CD4-positive, CD25-positive, alpha-beta regulatory T cell (primary cell): ENCODE measurements around the gene SLC25A29. TPM values are rescaled to one million over a fixed set of nuclear protein-coding genes. Genes with fewer than 3 reads are reported as not detected.

Source experiments
- ATAC-seq, 2 donors: fragments of 150-1000 bp; cut with Tn5 transposase; one replicate each; pipeline ENCODE4 v1.10.0; 2021; ENCODE audit warnings: low read depth in 2 of 2, moderate number of reproducible peaks in 2 of 2, moderate library complexity in 1 of 2
- DNase-seq, 3 donors: peaks; one replicate each; pipeline versions ENCODE4 v3.0.0 to v3.0.0-alpha.2; 2012 to 2022; ENCODE audit warnings: mixed read lengths in 1 of 3
- H3K27ac ChIP-seq: one replicate; pipeline ENCODE4 v1.7.0; 2013; ENCODE audit warnings: mild to moderate bottlenecking, low read length; ENCODE audit not compliant: insufficient read depth, poor library complexity, severe bottlenecking
- H3K27me3 ChIP-seq: one replicate; pipeline ENCODE4 v1.7.0; 2013; ENCODE audit warnings: low read length; ENCODE audit not compliant: control insufficient read depth, insufficient read depth
- H3K36me3 ChIP-seq: one replicate; pipeline ENCODE4 v1.7.0; 2013; ENCODE audit warnings: mild to moderate bottlenecking, low read length, moderate library complexity; ENCODE audit not compliant: control insufficient read depth, insufficient read depth
- H3K4me1 ChIP-seq: 2 replicates; pipeline ENCODE4 v1.7.0; 2013; ENCODE audit warnings: mild to moderate bottlenecking, low read length; ENCODE audit not compliant: insufficient read depth, control insufficient read depth, poor library complexity, severe bottlenecking
- H3K4me3 ChIP-seq: one replicate; pipeline ENCODE4 v1.7.0; 2013; ENCODE audit warnings: low read depth, mild to moderate bottlenecking, low read length, moderate library complexity
- H3K9me3 ChIP-seq, 2 experiments: 1 replicate in 1 of 2; 2 replicates in 1 of 2; pipeline ENCODE4 v1.7.0; 2013; ENCODE audit warnings: low read length in 2 of 2, mild to moderate bottlenecking in 1 of 2, moderate library complexity in 1 of 2; ENCODE audit not compliant: control insufficient read depth in 2 of 2
- H3K27ac Mint-ChIP-seq, 3 donors: one replicate each; pipeline ENCODE4 v1.8.0; 2020 to 2022; ENCODE audit warnings: mild to moderate bottlenecking in 3 of 3, mixed read lengths in 3 of 3, moderate library complexity in 2 of 3
- H3K27me3 Mint-ChIP-seq: one replicate; pipeline ENCODE4 v1.8.0; 2022; ENCODE audit warnings: mild to moderate bottlenecking, mixed read lengths
- H3K36me3 Mint-ChIP-seq: one replicate; pipeline ENCODE4 v1.8.0; 2020; ENCODE audit warnings: mixed read lengths
- H3K4me1 Mint-ChIP-seq, 4 donors: one replicate each; pipeline ENCODE4 v1.8.0; 2020 to 2022; ENCODE audit warnings: mixed read lengths in 4 of 4, mild to moderate bottlenecking in 1 of 4
- H3K4me3 Mint-ChIP-seq, 4 donors: one replicate each; pipeline ENCODE4 v1.8.0; 2020 to 2022; ENCODE audit warnings: mild to moderate bottlenecking in 4 of 4, mixed read lengths in 4 of 4, moderate library complexity in 3 of 4
- H3K9me3 Mint-ChIP-seq, 7 donors: one replicate each; pipeline ENCODE4 v1.8.0; 2020 to 2022; ENCODE audit warnings: mixed read lengths in 7 of 7, mild to moderate bottlenecking in 3 of 7, moderate library complexity in 2 of 7
- polyA plus RNA-seq, 4 donors: library from polyadenylated mRNA; unstranded; fragments of 300-500 nt; fragmentation: Illumina TruSeq; gene quantifications; one replicate each; pipeline ENCODE4 v1.2.3, GENCODE V29; 2021
- total RNA-seq: library from RNA; stranded (reverse); gene quantifications from one replicate; pipeline ENCODE4 v1.2.3, GENCODE V29; 2022

The SLC25A29 gene
- total and polyA plus RNA-seq, 5 donors from 2014 or later, result 0.69 to 7.9 (median 2.3) TPM

GRCh38 chr14:100306998-100307765 lies 938 bp upstream of the SLC25A29 start:
- Mint-ChIP-seq H3K36me3 (no peaks in the 10 kb centered on the region), H3K4me1 (peaks cover 0 to 11% (median 7%) of the 10 kb centered on the region in 4 donors), H3K27ac (peak overlapping the region in 1 of 3 donors; percentile 67), H3K4me3 (peak overlapping the region; percentile 42 to 85 (median 79)), H3K9me3 (no peaks in the 10 kb centered on the region), H3K27me3 (peaks cover 38% of the 10 kb centered on the region)
- H3K4me1 ChIP-seq, result peaks cover 23% of the 10 kb centered on the region
- no peaks in the 10 kb centered on the region for H3K36me3 ChIP-seq
- ATAC-seq (no peak), DNase-seq (no peak)
- H3K9me3 ChIP-seq, result no peaks in the 10 kb centered on the region
- no peaks in the 10 kb centered on the region for H3K27me3 ChIP-seq
- no peak overlapping the region for H3K4me3 ChIP-seq
- H3K27ac ChIP-seq, result no peak overlapping the region

DNA sequence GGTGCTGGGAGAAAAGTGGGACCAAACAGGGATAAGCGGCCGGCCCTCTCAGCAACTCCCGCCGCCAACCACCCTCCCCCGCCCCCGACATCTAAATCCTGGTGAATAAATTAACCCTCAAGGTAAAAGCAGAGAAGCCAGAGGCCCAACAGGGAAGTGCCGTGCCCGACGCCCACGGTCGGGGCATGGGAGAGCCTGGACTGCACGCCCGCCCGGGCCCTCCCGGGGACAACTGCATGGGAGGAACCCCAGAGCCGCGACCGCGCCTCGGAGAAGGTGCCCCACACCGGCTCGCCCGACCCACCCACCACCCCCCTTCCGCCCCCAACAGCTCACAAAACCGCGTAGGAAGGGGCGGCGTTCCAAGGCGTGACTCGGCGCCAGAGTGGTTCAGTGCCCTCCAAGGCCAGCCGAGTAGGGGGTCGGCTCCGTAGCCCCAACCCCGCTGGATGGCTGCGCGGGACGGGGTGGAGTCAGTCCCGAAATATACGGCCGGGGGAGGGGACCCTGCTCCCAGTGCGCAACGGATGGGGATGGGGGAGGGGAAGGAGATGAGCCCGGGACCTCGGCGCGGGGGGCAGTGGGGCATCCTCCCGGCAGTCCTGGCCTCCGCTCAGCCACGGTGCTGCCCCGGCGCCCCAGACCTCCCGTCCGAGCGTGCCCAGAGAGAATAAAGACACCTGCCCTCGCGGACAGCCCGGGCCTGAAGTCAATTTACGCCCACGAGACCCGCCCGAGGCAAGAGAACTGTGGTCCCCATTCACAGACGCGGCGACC lies 732 bp downstream of the SLC25A29 start:
- H3K27ac Mint-ChIP-seq, result no peak overlapping the region
- no peaks in the 10 kb centered on the region for H3K27me3 ChIP-seq
- H3K4me3 ChIP-seq, result no peak overlapping the region
- H3K27me3 Mint-ChIP-seq, result peaks cover 33% of the 10 kb centered on the region
- no peaks in the 10 kb centered on the region for H3K36me3 ChIP-seq
- DNase-seq, result peak in 2 of 3 donors; percentile 51 to 74
- H3K36me3 Mint-ChIP-seq, result no peaks in the 10 kb centered on the region
- peaks cover 0 to 15% (median 7%) of the 10 kb centered on the region in 4 donors for H3K4me1 Mint-ChIP-seq
- H3K4me1 ChIP-seq, result peaks cover 23% of the 10 kb centered on the region
- no peaks in the 10 kb centered on the region for H3K9me3 ChIP-seq
- H3K9me3 Mint-ChIP-seq, result no peaks in the 10 kb centered on the region
- ATAC-seq, result peak in 1 of 2 donors; percentile 21
- peak overlapping the region; percentile 82 to 97 (median 86) for H3K4me3 Mint-ChIP-seq
- peak overlapping the region; percentile 33 for H3K27ac ChIP-seq

GRCh38 chr14:100304825-100305323 lies 1.4 kb downstream of the SLC25A29 start:
- H3K9me3 ChIP-seq, result no peaks in the 10 kb centered on the region
- H3K36me3 ChIP-seq, result no peaks in the 10 kb centered on the region
- peak in 1 of 3 donors; percentile 34 for DNase-seq
- peak overlapping the region; percentile 82 to 97 (median 86) for H3K4me3 Mint-ChIP-seq
- H3K27ac Mint-ChIP-seq, result no peak overlapping the region
- peak overlapping the region; percentile 31 for H3K4me3 ChIP-seq
- H3K27me3 ChIP-seq, result no peaks in the 10 kb centered on the region
- H3K27ac ChIP-seq, result no peak overlapping the region
- no peaks in the 10 kb centered on the region for H3K9me3 Mint-ChIP-seq
- peaks cover 0 to 15% (median 7%) of the 10 kb centered on the region in 4 donors for H3K4me1 Mint-ChIP-seq
- peaks cover 23% of the 10 kb centered on the region for H3K4me1 ChIP-seq
- H3K36me3 Mint-ChIP-seq, result no peaks in the 10 kb centered on the region
- ATAC-seq, result no peak
- peaks cover 33% of the 10 kb centered on the region for H3K27me3 Mint-ChIP-seq

GRCh38 chr14:100303925-100304324 lies 2.3 kb downstream of the SLC25A29 start:
- Mint-ChIP-seq H3K36me3 (no peaks in the 10 kb centered on the region), H3K9me3 (no peaks in the 10 kb centered on the region), H3K4me3 (peak overlapping the region in 2 of 4 donors; percentile 27 to 43), H3K27ac (no peak overlapping the region), H3K27me3 (peaks cover 32% of the 10 kb centered on the region), H3K4me1 (peaks cover 0 to 15% (median 9%) of the 10 kb centered on the region in 4 donors)
- DNase-seq (no peak), ATAC-seq (no peak)
- Histone ChIP-seq H3K27ac (no peak overlapping the region), H3K4me3 (no peak overlapping the region), H3K36me3 (no peaks in the 10 kb centered on the region), H3K4me1 (peaks cover 23% of the 10 kb centered on the region), H3K9me3 (no peaks in the 10 kb centered on the region), H3K27me3 (no peaks in the 10 kb centered on the region)

DNA sequence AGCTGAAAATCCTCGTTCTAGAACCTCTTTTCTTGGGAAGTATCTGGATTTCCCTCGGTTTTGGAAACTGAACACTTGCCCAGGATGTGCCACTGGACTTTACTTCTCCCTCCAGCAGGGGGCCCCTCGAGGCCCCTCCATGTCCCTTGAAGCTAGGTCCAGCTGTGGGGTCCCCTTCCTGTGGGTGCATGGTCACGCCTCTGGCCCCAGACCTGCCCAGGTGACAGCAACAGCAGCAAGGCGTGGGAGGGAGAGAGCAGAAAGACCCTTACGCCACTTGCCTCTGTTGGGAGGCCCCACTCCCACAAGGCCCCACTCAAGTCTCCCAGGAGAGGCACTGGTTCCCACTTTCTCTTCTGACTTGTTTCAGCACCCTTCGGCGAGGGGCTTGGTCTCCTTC lies 3.1 kb downstream of the SLC25A29 start:
- peaks cover 23% of the 10 kb centered on the region for H3K4me1 ChIP-seq
- H3K4me1 Mint-ChIP-seq, result peaks cover 0 to 12% (median 9%) of the 10 kb centered on the region in 4 donors
- no peaks in the 10 kb centered on the region for H3K27me3 ChIP-seq
- H3K4me3 Mint-ChIP-seq, result no peak overlapping the region
- H3K36me3 ChIP-seq, result no peaks in the 10 kb centered on the region
- no peak overlapping the region for H3K4me3 ChIP-seq
- no peaks in the 10 kb centered on the region for H3K9me3 ChIP-seq
- H3K27ac Mint-ChIP-seq, result no peak overlapping the region
- ATAC-seq, result no peak
- peaks cover 24% of the 10 kb centered on the region for H3K27me3 Mint-ChIP-seq
- DNase-seq, result peak in 1 of 3 donors; percentile 26
- no peaks in the 10 kb centered on the region for H3K9me3 Mint-ChIP-seq
- H3K36me3 Mint-ChIP-seq, result no peaks in the 10 kb centered on the region
- no peak overlapping the region for H3K27ac ChIP-seq

DNA sequence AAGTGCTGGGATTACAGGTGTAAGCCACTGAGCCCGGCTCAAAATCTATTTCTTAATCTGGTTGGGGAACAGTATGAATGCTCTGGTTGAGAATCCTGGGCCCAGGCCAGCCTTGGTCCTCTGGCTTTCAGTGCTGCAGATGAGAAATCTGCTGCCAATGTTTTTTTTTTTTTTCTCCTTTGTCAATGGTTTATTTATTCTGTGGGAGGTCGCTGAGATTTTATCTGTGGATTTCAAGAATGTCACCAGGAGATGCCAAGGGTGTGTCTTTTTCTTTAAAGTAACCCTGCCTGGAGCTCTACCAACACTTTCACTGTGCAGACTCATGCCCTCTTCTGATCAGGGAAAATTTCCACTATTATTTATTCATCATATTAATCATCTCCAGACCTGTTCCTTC lies 3.6 kb downstream of the SLC25A29 start:
- no peak overlapping the region for H3K27ac Mint-ChIP-seq
- Histone ChIP-seq H3K27me3 (no peaks in the 10 kb centered on the region), H3K27ac (no peak overlapping the region), H3K4me3 (no peak overlapping the region), H3K4me1 (peaks cover 23% of the 10 kb centered on the region), H3K9me3 (no peaks in the 10 kb centered on the region), H3K36me3 (no peaks in the 10 kb centered on the region)
- no peaks in the 10 kb centered on the region for H3K9me3 Mint-ChIP-seq
- peak overlapping the region in 1 of 4 donors; percentile 27 for H3K4me3 Mint-ChIP-seq
- no peak for ATAC-seq
- peaks cover 19% of the 10 kb centered on the region for H3K27me3 Mint-ChIP-seq
- peaks cover 0 to 10% (median 7%) of the 10 kb centered on the region in 4 donors for H3K4me1 Mint-ChIP-seq
- no peaks in the 10 kb centered on the region for H3K36me3 Mint-ChIP-seq
- no peak for DNase-seq

GRCh38 chr14:100299238-100299560 lies 7.0 kb downstream of the SLC25A29 start:
- DNase-seq (no peak), ATAC-seq (no peak)
- Histone ChIP-seq H3K4me1 (no peaks in the 10 kb centered on the region), H3K27me3 (no peaks in the 10 kb centered on the region), H3K27ac (no peak overlapping the region), H3K36me3 (no peaks in the 10 kb centered on the region), H3K4me3 (no peak overlapping the region), H3K9me3 (no peaks in the 10 kb centered on the region)
- Mint-ChIP-seq H3K4me1 (peaks cover 0 to 4% (median 2%) of the 10 kb centered on the region in 4 donors), H3K36me3 (no peaks in the 10 kb centered on the region), H3K27me3 (no peaks in the 10 kb centered on the region), H3K27ac (no peak overlapping the region), H3K4me3 (no peak overlapping the region), H3K9me3 (no peaks in the 10 kb centered on the region)
